Activated CD4-positive, CD25-positive, alpha-beta regulatory T cell treated with anti-CD3 and anti-CD28 coated beads, Interleukin-2, amount 50 U/mL, for 24 hours (primary cell): Measurements from ENCODE around the gene UBA5.
A peak's percentile ranks its signal among the peaks of the same experiment; 100 is the strongest.
"Not testable (repeated sequence)": the region's sequence is repeated elsewhere in the genome, so short reads cannot be mapped to it uniquely, and the experiment has no call there.

ENCODE experiments used
- ATAC-seq, 2 donors: fragments of 150-1000 bp; cut with Tn5 transposase; one replicate each; pipeline ENCODE4 v1.10.0; 2021; ENCODE audit warnings: mild to moderate bottlenecking in 1 of 2, moderate library complexity in 1 of 2

The UBA5 gene

DNA sequence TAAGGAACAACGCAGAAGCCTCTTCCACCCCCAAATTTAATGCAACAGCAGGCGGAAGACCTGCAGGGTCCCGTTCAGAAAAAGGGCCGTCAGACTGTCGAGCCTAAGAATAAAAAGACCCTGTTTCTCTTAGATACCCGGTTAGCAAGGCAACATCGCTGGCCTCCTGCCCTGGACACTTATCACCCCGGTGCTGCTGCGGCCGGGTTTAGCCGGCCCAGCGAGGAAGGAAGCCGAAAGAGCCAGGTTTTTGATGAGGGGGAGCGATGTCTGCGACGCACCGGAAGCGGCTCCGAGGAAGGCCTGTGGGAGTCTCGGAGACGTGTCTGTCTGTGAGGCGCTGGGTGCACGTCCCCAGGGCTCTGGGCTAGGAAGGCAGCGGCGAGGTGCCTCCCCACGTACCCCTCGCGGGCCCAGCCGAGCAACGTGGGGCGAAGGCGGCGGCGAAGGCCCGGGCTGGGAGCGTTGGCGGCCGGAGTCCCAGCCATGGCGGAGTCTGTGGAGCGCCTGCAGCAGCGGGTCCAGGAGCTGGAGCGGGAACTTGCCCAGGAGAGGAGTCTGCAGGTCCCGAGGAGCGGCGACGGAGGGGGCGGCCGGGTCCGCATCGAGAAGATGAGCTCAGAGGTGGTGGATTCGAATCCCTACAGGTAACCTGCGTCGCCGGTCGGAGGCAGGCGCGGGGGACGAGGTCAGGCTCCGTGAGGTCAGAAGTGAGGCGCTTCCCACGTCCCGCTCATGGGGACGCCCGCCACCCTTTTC lies at the start of gene UBA5:
Gene UBA5 (plus strand): TSS at position 278 of the 759 bp plus-strand sequence. CDS start 209 bp downstream, at position 487.
- ATAC-seq = peak; percentile 87 to 92

DNA sequence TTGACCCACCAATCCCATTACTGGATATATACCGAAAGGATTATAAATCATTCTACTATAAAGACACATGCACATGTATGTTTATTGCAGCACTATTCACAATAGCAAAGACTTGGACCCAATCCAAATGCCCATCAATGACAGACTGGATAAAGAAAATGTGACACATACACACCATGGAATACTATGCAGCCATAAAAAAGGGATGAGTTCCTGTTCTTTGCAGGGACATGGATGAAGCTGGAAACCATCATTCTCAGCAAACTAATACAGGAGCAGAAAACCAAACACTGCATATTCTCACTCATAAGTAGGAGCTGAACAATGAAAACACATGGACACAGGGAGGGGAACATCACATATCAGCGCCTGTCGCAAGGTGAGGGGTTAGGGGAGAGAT lies 44.8 kb upstream of the UBA5 start:
- not testable (repeated sequence) for ATAC-seq

GRCh38 chr3:132615881-132616280 lies 44.2 kb upstream of the UBA5 start:
- ATAC-seq = no peak

- ATAC-seq = no peak
Observed at GRCh38 chr3:132616780-132617179, 43.3 kb upstream of the UBA5 start.

- ATAC-seq = no peak
Observed at GRCh38 chr3:132622148-132622547, 38.0 kb upstream of the UBA5 start.

DNA sequence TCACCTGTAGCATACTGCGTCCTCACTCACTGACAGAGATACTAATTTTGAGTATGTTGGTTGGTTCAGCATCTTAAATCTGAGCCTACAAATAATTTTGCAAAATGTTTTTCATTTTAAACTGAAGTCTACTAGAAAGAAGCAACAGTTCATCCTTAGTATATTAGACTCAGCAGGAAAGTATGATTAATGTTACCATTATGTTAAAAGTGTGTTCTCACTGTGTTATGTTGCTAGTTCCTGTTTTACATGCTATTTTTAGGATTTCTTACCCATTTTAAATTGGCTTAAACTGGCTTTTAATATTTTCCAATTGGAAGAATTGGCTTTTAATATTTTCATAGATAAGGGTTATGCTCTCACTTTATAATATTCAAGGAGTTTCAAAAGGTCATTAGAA lies 37.4 kb upstream of the UBA5 start:
- no peak for ATAC-seq

- no peak for ATAC-seq
Observed at GRCh38 chr3:132623646-132624045, 36.5 kb upstream of the UBA5 start.

DNA sequence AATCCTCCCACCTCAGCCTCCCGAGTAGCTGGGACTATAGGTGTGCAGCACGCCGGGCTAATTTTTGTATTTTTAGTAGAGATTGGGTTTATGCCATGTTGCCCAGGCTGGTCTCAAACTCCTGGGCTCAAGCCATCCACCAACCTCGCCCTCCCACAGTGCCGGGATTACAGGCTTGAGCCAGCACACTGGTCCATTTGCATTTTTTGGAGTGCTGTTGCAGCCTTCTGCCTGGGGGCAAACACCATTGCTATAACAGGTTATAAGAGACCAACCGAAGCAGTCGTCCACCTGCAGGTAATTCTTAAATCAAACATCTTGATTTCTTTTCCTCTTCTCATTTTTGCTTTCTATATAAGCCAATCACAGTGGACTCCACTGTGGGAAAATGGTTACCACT lies 35.3 kb upstream of the UBA5 start:
- no peak for ATAC-seq

DNA sequence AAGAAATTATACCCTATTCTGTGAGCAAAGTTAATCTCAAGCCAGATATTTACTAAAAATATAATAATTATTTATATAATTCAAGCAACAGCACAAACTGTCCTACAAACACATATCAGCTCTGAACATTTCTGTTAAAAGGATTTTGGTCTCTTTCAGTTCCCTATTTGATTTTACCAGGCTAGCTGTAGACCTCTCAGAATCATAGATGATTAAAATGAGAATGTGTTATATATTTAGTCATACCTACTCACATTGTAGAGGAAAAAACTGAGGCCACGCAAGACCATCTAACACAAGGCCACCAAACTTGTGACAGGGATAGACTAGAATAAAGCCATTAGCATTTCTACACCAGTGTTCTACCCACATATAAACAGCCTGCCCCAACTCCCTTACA lies 34.5 kb upstream of the UBA5 start:
- ATAC-seq = no peak

GRCh38 chr3:132626955-132627354 lies 33.2 kb upstream of the UBA5 start:
- no peak for ATAC-seq

GRCh38 chr3:132628157-132628556 lies 32.0 kb upstream of the UBA5 start:
- no peak for ATAC-seq

GRCh38 chr3:132629928-132630327 lies 30.2 kb upstream of the UBA5 start:
- peak; percentile 53 to 59 for ATAC-seq

DNA sequence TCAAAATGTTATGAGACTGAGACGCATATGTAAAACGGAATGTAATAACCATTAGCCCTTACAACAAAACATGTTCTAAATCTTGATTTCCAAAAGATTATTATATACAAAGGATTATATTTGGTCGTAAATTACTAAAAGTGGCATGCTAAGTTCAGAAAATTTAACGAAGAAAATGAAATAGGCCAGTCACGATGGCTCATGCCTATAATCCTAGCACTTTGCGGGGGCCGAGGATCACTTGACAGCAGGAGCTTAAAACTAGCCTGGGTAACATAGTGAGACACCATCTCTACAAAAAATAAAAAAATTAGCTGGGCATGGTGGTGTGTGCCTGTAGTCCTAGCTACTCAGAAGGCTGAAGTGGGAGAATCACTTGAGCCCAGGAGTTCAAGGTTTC lies 29.5 kb upstream of the UBA5 start:
- ATAC-seq = no peak

DNA sequence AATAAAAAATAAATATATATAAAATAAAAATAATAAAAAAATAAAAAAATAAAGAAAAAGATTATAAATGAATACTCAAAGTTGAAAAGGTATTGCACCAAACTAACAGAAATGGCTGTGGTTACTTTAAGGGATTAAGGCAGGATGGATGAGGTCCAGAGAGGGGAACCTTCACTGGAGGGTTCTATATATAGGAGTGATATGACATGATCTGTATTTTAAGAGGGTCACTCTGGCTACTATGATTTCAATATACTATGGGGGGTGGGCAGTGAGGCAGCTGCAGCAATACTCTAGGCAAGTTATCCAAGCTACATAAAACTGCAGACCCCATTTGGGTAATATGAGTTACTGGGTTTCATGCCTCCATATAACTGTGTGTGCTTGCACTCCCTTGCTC lies 25.1 kb upstream of the UBA5 start:
- ATAC-seq = no peak

GRCh38 chr3:132637590-132637989 lies 22.5 kb upstream of the UBA5 start:
- no peak for ATAC-seq

- no peak for ATAC-seq
Observed at GRCh38 chr3:132638706-132639105, 21.4 kb upstream of the UBA5 start.

DNA sequence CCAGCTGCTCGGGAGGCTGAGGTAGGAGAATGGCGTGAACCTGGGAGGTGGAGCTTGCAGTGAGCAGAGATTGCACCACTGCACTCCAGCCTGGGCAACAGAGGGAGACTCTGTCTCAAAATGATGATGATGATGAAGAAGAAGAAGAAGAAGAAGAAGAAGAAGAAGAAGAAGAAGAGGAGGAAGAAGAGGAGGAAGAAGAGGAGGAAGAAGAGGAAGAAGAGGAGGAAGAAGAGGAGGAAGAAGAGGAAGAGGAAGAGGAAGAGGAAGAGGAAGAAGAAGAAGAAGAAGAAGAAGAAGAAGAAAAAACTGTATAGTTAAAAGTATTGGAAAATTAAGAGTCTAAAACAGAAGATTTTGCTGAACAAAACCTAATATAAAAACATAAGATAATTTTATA lies 18.7 kb upstream of the UBA5 start:
- ATAC-seq = not testable (repeated sequence)

- peak; percentile 30 to 35 for ATAC-seq
Observed at GRCh38 chr3:132641837-132642538, 18.1 kb upstream of the UBA5 start.

GRCh38 chr3:132642539-132642847 lies 17.6 kb upstream of the UBA5 start:
- ATAC-seq = no peak

DNA sequence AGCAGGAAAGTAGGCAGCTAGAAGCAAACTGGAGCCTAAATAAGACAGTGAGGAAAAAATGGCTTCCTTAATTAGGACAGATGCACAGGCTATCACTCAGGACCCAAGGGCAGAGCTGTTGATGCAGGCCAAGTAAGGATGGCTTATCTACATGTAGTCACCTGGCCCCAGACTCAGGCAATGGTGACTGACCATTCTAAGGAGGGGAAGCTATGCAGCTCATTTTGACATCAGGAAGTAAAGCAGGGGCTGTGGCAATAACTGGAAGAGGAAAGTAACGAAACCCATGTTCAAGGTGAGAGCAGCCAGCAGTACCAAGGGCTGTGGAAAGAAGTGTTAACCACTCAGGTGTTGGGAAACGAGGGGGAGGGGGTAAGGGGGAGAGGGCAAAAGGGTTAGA lies 16.8 kb upstream of the UBA5 start:
- ATAC-seq = no peak

DNA sequence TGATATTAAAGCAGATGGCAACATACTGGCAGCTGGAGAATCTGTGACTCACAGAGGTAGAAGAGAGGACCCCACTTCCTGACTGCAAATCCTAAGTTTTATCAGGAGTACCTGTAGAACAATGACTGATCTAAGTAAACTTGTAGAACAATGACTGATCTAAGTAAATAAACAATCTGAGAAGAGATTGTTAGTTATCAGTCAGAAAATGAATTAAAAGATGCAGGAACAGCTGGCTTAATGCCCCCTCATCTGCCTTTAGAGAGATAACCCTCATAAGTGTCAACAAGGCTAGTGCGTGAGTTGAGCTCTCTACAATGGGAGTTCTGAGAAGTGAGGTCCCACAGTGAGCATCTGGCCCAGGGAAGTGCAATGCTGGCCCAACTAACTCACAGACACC lies 15.1 kb upstream of the UBA5 start:
- ATAC-seq = no peak

GRCh38 chr3:132650153-132650552 lies 10.0 kb upstream of the UBA5 start:
- no peak for ATAC-seq

DNA sequence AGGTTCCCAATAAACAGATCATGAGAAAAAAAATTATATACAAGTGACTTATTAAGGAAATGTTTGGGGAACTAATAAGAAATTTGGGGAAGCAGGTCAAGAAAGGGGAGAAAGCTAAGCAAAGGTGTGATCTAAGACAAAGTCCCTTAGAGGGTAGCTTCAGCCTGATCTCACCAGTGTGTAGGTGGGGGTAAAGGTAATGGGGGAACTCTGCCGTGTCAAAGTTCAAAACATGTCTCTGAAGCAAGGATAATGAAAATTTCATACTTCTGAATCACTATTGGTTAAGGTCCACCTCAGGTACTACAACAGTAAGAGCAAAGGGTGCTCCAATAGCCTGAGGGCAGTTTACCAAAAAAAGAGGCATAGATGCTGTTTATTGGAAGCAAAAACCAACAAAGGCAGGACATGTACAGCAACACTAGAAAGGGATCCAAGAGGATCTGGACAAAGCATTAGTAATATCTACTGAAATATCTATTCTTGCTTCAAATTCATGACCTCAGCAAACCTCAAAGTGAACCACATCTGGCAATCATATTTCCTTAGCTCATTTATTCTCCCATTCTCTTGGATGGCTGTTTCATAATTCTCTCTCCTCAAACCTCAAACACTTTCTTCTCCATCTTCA lies 7.4 kb upstream of the UBA5 start:
- ATAC-seq = no peak

GRCh38 chr3:132654190-132654589 lies 5.9 kb upstream of the UBA5 start:
- no peak for ATAC-seq
